H1 (cell line): ENCODE data around the gene MLNR. TPM values are rescaled to one million over a fixed set of nuclear protein-coding genes. Genes with fewer than 3 reads are reported as not detected.

Experiments used
- CBX5 ChIP-seq: fragments of 300-800, 300-1000 bp; sonication (generic); IDR thresholded peaks from 2 replicates; pipeline ENCODE4 v1.7.1; 2016; ENCODE audit warnings: antibody characterized with exemption, low read length, low read depth
- E2F6 ChIP-seq: IDR thresholded peaks from 2 replicates; pipeline ENCODE4 v1.6.1; 2012; ENCODE audit warnings: inconsistent platforms
- EGR1 ChIP-seq: IDR thresholded peaks from 2 replicates; pipeline ENCODE4 v1.6.1; 2011; ENCODE audit warnings: low read depth, low read length, borderline replicate concordance
- HDAC2 ChIP-seq, 2 experiments: fragments of 300-600 bp in 1 of 2; sonication (generic) in 1 of 2; IDR thresholded peaks; 2 replicates each; pipeline ENCODE4 v1.6.1; 2011 to 2012; ENCODE audit warnings: low read depth in 2 of 2, low read length in 2 of 2, mild to moderate bottlenecking in 2 of 2, moderate library complexity in 2 of 2, borderline replicate concordance in 1 of 2, inconsistent platforms in 1 of 2
- MAX ChIP-seq: IDR thresholded peaks from 2 replicates; pipeline ENCODE4 v1.6.1; 2012; ENCODE audit warnings: inconsistent platforms
- NANOG ChIP-seq: IDR thresholded peaks from 2 replicates; pipeline ENCODE4 v1.6.1; 2011; ENCODE audit warnings: low read length, low read depth, mild to moderate bottlenecking, inconsistent platforms; ENCODE audit not compliant: insufficient read depth, poor library complexity, severe bottlenecking
- POU5F1 ChIP-seq: IDR thresholded peaks from 2 replicates; pipeline ENCODE4 v1.6.1; 2011; ENCODE audit warnings: low read depth, mild to moderate bottlenecking, low read length, moderate library complexity
- SIN3A ChIP-seq, 2 experiments: IDR thresholded peaks in 1 of 2; conservative IDR thresholded peaks in 1 of 2; 2 replicates each; pipeline ENCODE4 v1.6.1; 2011 to 2012; ENCODE audit warnings: low read length in 2 of 2, improper control_type of control experiment in 1 of 2, low read depth in 1 of 2, mild to moderate bottlenecking in 1 of 2
- SIRT6 ChIP-seq: IDR thresholded peaks from one replicate; pipeline ENCODE4 v1.7.1; 2012; ENCODE audit warnings: low read length, inconsistent platforms
- USF2 ChIP-seq: IDR thresholded peaks from 2 replicates; pipeline ENCODE4 v1.6.1; 2011; ENCODE audit warnings: low read length, improper control_type of control experiment
- polyA plus RNA-seq, 7 experiments: library from polyadenylated mRNA; depleted of rRNA in 3 of 7; stranded (reverse) in 5 of 7; unstranded in 2 of 7; fragments of >200 nt in 5 of 7; fragments of 200-250 nt in 2 of 7; gene quantifications; 1 replicate in 5 of 7; 2 replicates in 1 of 7; 4 replicates in 1 of 7; pipeline versions ENCODE4 v1.2.1 to v1.2.3, GENCODE V29; 2011 to 2013; ENCODE audit warnings: missing spikeins in 2 of 7, mixed read lengths in 2 of 7
- total RNA-seq: library from RNA; stranded (reverse); fragmentation: NEBNext Ultra II Directional; extraction: Animal tissue kit (Norgen Biotek cat#: 25700); gene quantifications from 2 replicates; pipeline ENCODE4 v1.2.1, GENCODE V29; 2021

Gene MLNR
- total and polyA plus RNA-seq, 2 of the 8 experiments (the other 6 are each of a cell fraction or from before 2014, with no cell fraction given) = 0.24 to 0.29 TPM

- TF ChIP-seq EGR1 = no peak
- TF ChIP-seq SIN3A (conservative IDR thresholded peaks at IDR 0.05 in 1 of 2, IDR thresholded peaks at IDR 0.05 in 1 of 2; ENCODE audit: low read depth in 1 of 2, low read length in 2 of 2) = no peak
- TF ChIP-seq SIRT6 = no peak
- TF ChIP-seq NANOG = no peak
- TF ChIP-seq CBX5 = no peak
- TF ChIP-seq E2F6 = no peak
- TF ChIP-seq USF2 = no peak
- TF ChIP-seq POU5F1 = no peak
- no peak for TF ChIP-seq MAX
- no peak for TF ChIP-seq HDAC2 (IDR thresholded peaks at IDR 0.05; ENCODE audit: borderline replicate concordance in 1 of 2, low read depth in 2 of 2, low read length in 2 of 2)
Observed at GRCh38 chr13:49254007-49254406, 33.9 kb downstream of the MLNR start (continued).
